Endodermal cell (in vitro differentiated cells): ENCODE results near the gene KIAA0232. TPM values are rescaled to one million over a fixed set of nuclear protein-coding genes. Genes with fewer than 3 reads are reported as not detected.

Source experiments
- DNase-seq: peaks from one replicate; pipeline ENCODE4 v3.0.0-alpha.2; 2017
- H3K27ac ChIP-seq: 2 replicates; pipeline ENCODE4 v1.5.1; 2013; ENCODE audit warnings: mild to moderate bottlenecking, low read depth, low read length, moderate library complexity
- H3K27me3 ChIP-seq: 2 replicates; pipeline ENCODE4 v1.6.1; 2013; ENCODE audit warnings: mild to moderate bottlenecking, low read length, moderate library complexity; ENCODE audit not compliant: insufficient read depth, control insufficient read depth, poor library complexity, severe bottlenecking
- H3K36me3 ChIP-seq: 2 replicates; pipeline ENCODE4 v1.7.0; 2013; ENCODE audit warnings: mild to moderate bottlenecking, low read length, moderate library complexity; ENCODE audit not compliant: control insufficient read depth, insufficient read depth
- H3K4me1 ChIP-seq: one replicate; pipeline ENCODE4 v1.7.0; 2013; ENCODE audit warnings: low read length; ENCODE audit not compliant: control insufficient read depth, insufficient read depth
- H3K4me3 ChIP-seq: 2 replicates; pipeline ENCODE4 v1.5.1; 2013; ENCODE audit warnings: mild to moderate bottlenecking, low read length, moderate library complexity
- H3K9ac ChIP-seq: 2 replicates; pipeline ENCODE4 v1.6.1; 2013; ENCODE audit warnings: mild to moderate bottlenecking, low read length, moderate library complexity; ENCODE audit not compliant: poor library complexity, severe bottlenecking; ENCODE audit errors: extremely low read depth
- H3K9me3 ChIP-seq: 2 replicates; pipeline ENCODE4 v1.6.1; 2013; ENCODE audit warnings: mild to moderate bottlenecking, low read length, moderate library complexity; ENCODE audit not compliant: control insufficient read depth
- H3K27ac Mint-ChIP-seq: 2 replicates; pipeline ENCODE4 v1.8.0; 2020; ENCODE audit warnings: mixed read lengths
- H3K27me3 Mint-ChIP-seq: 2 replicates; pipeline ENCODE4 v1.8.0; 2021; ENCODE audit warnings: mild to moderate bottlenecking, mixed read lengths; ENCODE audit not compliant: insufficient read depth
- H3K36me3 Mint-ChIP-seq: 2 replicates; pipeline ENCODE4 v1.8.0; 2020; ENCODE audit warnings: low read depth, mixed read lengths
- H3K4me1 Mint-ChIP-seq: 2 replicates; pipeline ENCODE4 v1.8.0; 2020; ENCODE audit warnings: mixed read lengths
- H3K4me3 Mint-ChIP-seq: 2 replicates; pipeline ENCODE4 v1.8.0; 2020; ENCODE audit warnings: mild to moderate bottlenecking, moderate library complexity, mixed read lengths
- H3K9me3 Mint-ChIP-seq: 2 replicates; pipeline ENCODE4 v1.8.0; 2020; ENCODE audit warnings: mild to moderate bottlenecking, mixed read lengths
- WGBS, 2 experiments: methylation state at CpG; one replicate each; pipeline versions ENCODE4 v1.1.5 to v1.1.7; 2013; ENCODE audit warnings: missing lambda C conversion rate in 2 of 2, mixed read lengths in 1 of 2; ENCODE audit not compliant: insufficient coverage in 1 of 2, insufficient read length in 1 of 2; 5-methylcytosine and 5-hydroxymethylcytosine counted together
- total RNA-seq, 2 donors: library from RNA; stranded (reverse); fragmentation: NEBNext Ultra II Directional in 1 of 2; extraction: Animal tissue kit (Norgen Biotek cat#: 25700) in 1 of 2; gene quantifications; 2 replicates in 1 of 2; 3 replicates in 1 of 2; pipeline ENCODE4 v1.2.1, GENCODE V29; 2021
- TF ChIP-seq, protein P1 (sequence below): fragments of 200-600 bp; sonication (generic); conservative IDR thresholded peaks from 2 replicates; pipeline ENCODE4 v1.5.0; 2021; ENCODE audit warnings: antibody characterized with exemption, mild to moderate bottlenecking

The KIAA0232 gene
- total RNA-seq, 2 donors from 2014 or later: 32.9 to 43.5 TPM

GRCh38 chr4:6804082-6804752 lies 21.7 kb downstream of the KIAA0232 start:
- Histone ChIP-seq H3K4me1 (no peaks in the 10 kb centered on the region), H3K36me3 (peaks cover 15% of the 10 kb centered on the region), H3K27ac (no peak overlapping the region), H3K9ac (no peak overlapping the region), H3K27me3 (no peaks in the 10 kb centered on the region), H3K9me3 (no peaks in the 10 kb centered on the region), H3K4me3 (no peak overlapping the region)
- 88 to 98% methylated on average over 7 to 8 of the region's 8 CpGs for WGBS, 2 experiments
- TF ChIP-seq, protein P1, sequence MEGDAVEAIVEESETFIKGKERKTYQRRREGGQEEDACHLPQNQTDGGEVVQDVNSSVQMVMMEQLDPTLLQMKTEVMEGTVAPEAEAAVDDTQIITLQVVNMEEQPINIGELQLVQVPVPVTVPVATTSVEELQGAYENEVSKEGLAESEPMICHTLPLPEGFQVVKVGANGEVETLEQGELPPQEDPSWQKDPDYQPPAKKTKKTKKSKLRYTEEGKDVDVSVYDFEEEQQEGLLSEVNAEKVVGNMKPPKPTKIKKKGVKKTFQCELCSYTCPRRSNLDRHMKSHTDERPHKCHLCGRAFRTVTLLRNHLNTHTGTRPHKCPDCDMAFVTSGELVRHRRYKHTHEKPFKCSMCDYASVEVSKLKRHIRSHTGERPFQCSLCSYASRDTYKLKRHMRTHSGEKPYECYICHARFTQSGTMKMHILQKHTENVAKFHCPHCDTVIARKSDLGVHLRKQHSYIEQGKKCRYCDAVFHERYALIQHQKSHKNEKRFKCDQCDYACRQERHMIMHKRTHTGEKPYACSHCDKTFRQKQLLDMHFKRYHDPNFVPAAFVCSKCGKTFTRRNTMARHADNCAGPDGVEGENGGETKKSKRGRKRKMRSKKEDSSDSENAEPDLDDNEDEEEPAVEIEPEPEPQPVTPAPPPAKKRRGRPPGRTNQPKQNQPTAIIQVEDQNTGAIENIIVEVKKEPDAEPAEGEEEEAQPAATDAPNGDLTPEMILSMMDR: no peak
- no peak for DNase-seq
- Mint-ChIP-seq H3K9me3 (no peaks in the 10 kb centered on the region), H3K27ac (no peak overlapping the region), H3K4me1 (peaks cover 1% of the 10 kb centered on the region), H3K36me3 (peaks cover 3% of the 10 kb centered on the region), H3K27me3 (no peaks in the 10 kb centered on the region), H3K4me3 (no peak overlapping the region)

DNA sequence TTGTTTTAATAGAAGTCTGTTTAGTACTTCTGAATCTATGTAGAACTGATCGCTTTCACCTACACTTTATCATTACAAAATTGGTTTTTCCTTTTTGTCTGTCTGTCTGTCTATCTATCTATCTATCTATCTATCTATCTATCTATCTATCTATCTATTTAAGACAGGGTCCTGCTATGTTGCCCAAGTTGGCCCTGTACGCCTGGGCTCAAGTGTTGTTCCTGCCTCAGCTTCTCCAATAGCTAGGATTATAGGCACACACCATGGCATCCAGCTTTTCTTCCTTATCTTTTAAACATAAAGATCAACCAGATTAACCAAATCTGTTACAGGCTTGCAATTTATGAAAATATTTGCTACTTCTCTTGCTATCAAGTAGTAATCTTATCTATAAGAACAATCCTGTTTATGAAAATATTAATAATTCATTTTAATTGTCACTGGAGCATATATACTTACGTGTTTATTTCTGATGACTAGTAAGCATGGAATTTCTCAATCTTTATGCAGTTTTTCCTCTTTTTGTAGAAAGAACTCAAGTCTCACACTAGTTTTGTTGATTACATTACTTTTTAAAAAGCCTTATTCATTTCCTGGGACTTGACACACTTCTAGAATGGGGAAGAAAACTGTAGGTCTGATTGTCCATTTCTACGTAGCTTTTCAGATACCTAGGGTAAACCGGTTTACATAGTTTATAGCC lies 24.5 kb downstream of the KIAA0232 start:
- WGBS, 2 experiments: 93 to 97% methylated on average over 4 to 5 of the region's 5 CpGs
- H3K4me3 Mint-ChIP-seq: no peak overlapping the region
- no peaks in the 10 kb centered on the region for H3K9me3 ChIP-seq
- DNase-seq: no peak
- H3K27me3 ChIP-seq: no peaks in the 10 kb centered on the region
- H3K4me1 Mint-ChIP-seq: peaks cover 10% of the 10 kb centered on the region
- peaks cover 13% of the 10 kb centered on the region for H3K36me3 Mint-ChIP-seq
- no peaks in the 10 kb centered on the region for H3K9me3 Mint-ChIP-seq
- no peaks in the 10 kb centered on the region for H3K27me3 Mint-ChIP-seq
- H3K4me1 ChIP-seq: no peaks in the 10 kb centered on the region
- no peak overlapping the region for H3K9ac ChIP-seq
- H3K36me3 ChIP-seq: peaks cover 13% of the 10 kb centered on the region
- no peak overlapping the region for H3K4me3 ChIP-seq
- no peak overlapping the region for H3K27ac Mint-ChIP-seq
- H3K27ac ChIP-seq: no peak overlapping the region
- TF ChIP-seq, protein P1: no peak

- Mint-ChIP-seq H3K9me3 (no peaks in the 10 kb centered on the region), H3K4me1 (peaks cover 10% of the 10 kb centered on the region), H3K36me3 (peaks cover 13% of the 10 kb centered on the region), H3K4me3 (no peak overlapping the region), H3K27ac (no peak overlapping the region), H3K27me3 (no peaks in the 10 kb centered on the region)
- H3K27me3 ChIP-seq: no peaks in the 10 kb centered on the region
- H3K4me1 ChIP-seq: no peaks in the 10 kb centered on the region
- TF ChIP-seq, protein P1: no peak
- H3K27ac ChIP-seq: no peak overlapping the region
- H3K9ac ChIP-seq: no peak overlapping the region
- peaks cover 13% of the 10 kb centered on the region for H3K36me3 ChIP-seq
- WGBS, 2 experiments: 93 to 100% methylated on average over 2 of the region's 2 CpGs
- H3K4me3 ChIP-seq: no peak overlapping the region
- no peaks in the 10 kb centered on the region for H3K9me3 ChIP-seq
- no peak for DNase-seq
Observed at GRCh38 chr4:6808259-6808658, 25.7 kb downstream of the KIAA0232 start.
